ENCODE results near the gene GSTM2.

Gene GSTM2

GRCh38 chr1:109630081-109630897 lies 37.6 kb upstream of the GSTM2 start:
- DNase-seq, result peak; percentile 48

- no peak for DNase-seq
Measured at GRCh38 chr1:109630898-109631512, 36.9 kb upstream of the GSTM2 start.

- DNase-seq, result no peak
Measured at GRCh38 chr1:109631513-109632505, 36.0 kb upstream of the GSTM2 start.

- no peak for DNase-seq
Measured at GRCh38 chr1:109632671-109633346, 35.0 kb upstream of the GSTM2 start.

GRCh38 chr1:109634292-109634691 lies 33.6 kb upstream of the GSTM2 start:
- no peak for DNase-seq

- no peak for DNase-seq
Measured at GRCh38 chr1:109634771-109635750, 32.8 kb upstream of the GSTM2 start.

- DNase-seq, result no peak
Measured at GRCh38 chr1:109635862-109636200, 32.0 kb upstream of the GSTM2 start.

GRCh38 chr1:109636201-109636952 lies 31.5 kb upstream of the GSTM2 start:
- DNase-seq, result no peak

- DNase-seq, result no peak
Measured at GRCh38 chr1:109637446-109637845, 30.4 kb upstream of the GSTM2 start.

GRCh38 chr1:109639063-109639840 lies 28.6 kb upstream of the GSTM2 start:
- DNase-seq, result no peak

- no peak for DNase-seq
Measured at GRCh38 chr1:109639841-109640184, 28.0 kb upstream of the GSTM2 start.

- DNase-seq, result peak; percentile 94
Measured at GRCh38 chr1:109640285-109640865, 27.5 kb upstream of the GSTM2 start.

GRCh38 chr1:109641078-109641740 lies 26.6 kb upstream of the GSTM2 start:
- DNase-seq, result no peak

- DNase-seq, result no peak
Measured at GRCh38 chr1:109641861-109642260, 26.0 kb upstream of the GSTM2 start.

- no peak for DNase-seq
Measured at GRCh38 chr1:109642626-109643025, 25.2 kb upstream of the GSTM2 start.

- peak; percentile 91 for DNase-seq
Measured at GRCh38 chr1:109643385-109644230, 24.2 kb upstream of the GSTM2 start.

- no peak for DNase-seq
Measured at GRCh38 chr1:109644670-109645069, 23.2 kb upstream of the GSTM2 start.

- DNase-seq, result no peak
Measured at GRCh38 chr1:109649491-109649914, 18.4 kb upstream of the GSTM2 start.

All from stimulated activated CD4-positive, alpha-beta T cell treated with anti-CD3 and anti-CD28 coated beads, Interleukin-4, amount 100 ng/mL, for 1 hour (primary cell).